Motor neuron (in vitro differentiated cells): ENCODE results near the gene TRPM8. TPM values are rescaled to one million over a fixed set of nuclear protein-coding genes. Genes with fewer than 3 reads are reported as not detected.

Source experiments
- ATAC-seq, 8 experiments: fragments of 200-7000 bp; cut with Tn5 transposase; replicated peaks in 6 of 8; 2 replicates each; pipeline ENCODE4 v1.8.0; 2021; ENCODE audit warnings: mild to moderate bottlenecking in 8 of 8, moderate library complexity in 8 of 8
- H3K27ac ChIP-seq, 2 donors: fragments of 250-450 bp; sonication (Bioruptor Pico); 2 replicates each; pipeline ENCODE4 v1.9.0; 2021; ENCODE audit warnings: antibody characterized with exemption in 2 of 2, mild to moderate bottlenecking in 2 of 2, moderate library complexity in 1 of 2
- H3K4me1 ChIP-seq, 2 donors: fragments of 250-450 bp; sonication (Bioruptor Pico); replicated peaks in 1 of 2; 2 replicates each; pipeline ENCODE4 v1.6.1; 2021; ENCODE audit warnings: antibody characterized with exemption in 2 of 2, mild to moderate bottlenecking in 2 of 2, moderate library complexity in 1 of 2
- H3K4me3 ChIP-seq, 5 donors: fragments of 250-450 bp; sonication (Bioruptor Pico); 2 replicates each; pipeline ENCODE4 v1.9.0; 2021; ENCODE audit warnings: antibody characterized with exemption in 5 of 5, mild to moderate bottlenecking in 5 of 5, moderate library complexity in 4 of 5
- WGBS, 10 experiments: fragments of 450-650 bp; shearing (Covaris generic); methylation state at CpG; one replicate each; pipeline ENCODE4 v1.0.0; 2022; 5-methylcytosine and 5-hydroxymethylcytosine counted together
- in situ Hi-C, 9 experiments: fragments of 400-800 bp; cut with MboI; loops; one replicate each; pipeline ENCODE4 v1.15.0; 2021; ENCODE audit warnings: low sequenced_read_pairs in 9 of 9, low pct_unique_long_range_greater_than_20kb in 2 of 9; ENCODE audit not compliant: unreplicated experiment in 9 of 9
- total RNA-seq, 8 experiments: library from RNA; unstranded; fragments of 300-600 nt; gene quantifications; 2 replicates each; pipeline versions ENCODE4 v1.2.3 to v1.2.4, GENCODE V29; 2022

Gene TRPM8
- total RNA-seq, 8 experiments from 2014 or later: 0.16 to 4.1 (median 1.7) TPM; not detected in 1

DNA sequence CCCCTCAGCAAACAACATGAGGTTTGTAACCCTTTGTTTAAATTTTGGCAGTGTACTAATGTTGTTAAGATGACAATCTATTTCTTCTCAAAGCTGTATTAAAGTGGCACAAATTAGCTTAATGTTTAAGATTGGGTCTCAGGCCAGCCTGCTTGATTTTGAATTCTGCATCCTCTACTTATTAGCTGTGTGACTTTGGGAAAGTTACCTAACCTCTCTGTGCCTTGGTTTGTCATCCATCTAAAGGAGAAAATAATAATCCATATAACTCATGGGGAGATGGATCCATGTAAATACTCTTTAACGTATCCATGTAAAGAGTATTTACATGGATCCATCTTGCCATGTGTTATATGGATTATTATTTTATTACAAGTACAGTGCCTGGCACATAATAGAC, 2.1 kb downstream of the TRPM8 start:
- in situ Hi-C loops: no loop called here
- no peak overlapping the region for H3K27ac ChIP-seq
- H3K4me3 ChIP-seq: no peak overlapping the region
- ATAC-seq: no peak
- 0 to 100% (median 100%) methylated on average over 1 of the region's 1 CpG; no CpG with 5 or more reads in 3 of the 10 experiments for WGBS, 10 experiments
- H3K4me1 ChIP-seq: no peaks in the 10 kb centered on the region

DNA sequence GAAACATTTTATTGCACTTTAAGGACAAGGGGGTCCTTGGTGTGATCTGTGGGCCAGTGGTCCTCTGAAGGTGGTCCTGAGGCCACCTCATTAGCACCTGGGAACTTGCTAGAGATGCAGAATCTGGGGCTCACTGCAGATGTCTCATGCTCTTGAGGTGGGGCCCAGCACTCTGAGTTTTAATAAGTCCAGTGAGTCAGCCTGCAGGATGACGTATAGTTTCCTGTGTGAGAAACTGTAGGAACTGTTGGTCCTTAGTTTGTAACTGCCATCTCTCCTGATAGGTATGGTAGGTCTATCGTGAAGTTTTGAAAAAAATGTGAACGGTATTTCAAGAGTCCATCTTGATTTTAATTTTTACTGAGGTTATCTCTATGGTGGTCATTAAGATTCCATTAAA, 2.8 kb downstream of the TRPM8 start:
- in situ Hi-C loops: no loop called here

DNA sequence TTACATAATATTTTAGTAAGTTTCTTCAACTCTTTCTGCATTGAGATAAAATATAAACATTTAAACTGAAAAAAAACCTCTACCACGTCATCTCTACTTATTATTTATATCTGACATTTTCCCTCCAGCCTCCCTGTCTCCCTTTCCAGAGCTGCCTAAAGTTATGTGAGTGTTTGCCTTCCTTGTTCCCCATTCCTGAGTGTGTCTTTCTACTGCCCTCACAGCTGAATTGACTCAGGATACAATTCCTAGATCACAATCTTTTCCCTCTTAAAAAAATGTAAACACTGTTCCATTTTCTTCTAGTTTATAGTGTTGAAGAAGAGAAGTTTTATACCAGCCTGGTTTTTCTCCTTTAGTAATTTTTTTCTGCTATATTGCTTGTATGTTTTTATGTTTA, 5.3 kb downstream of the TRPM8 start:
- H3K4me1 ChIP-seq: no peaks in the 10 kb centered on the region
- 9 to 78% (median 59%) methylated on average over 1 of the region's 1 CpG; no CpG with 5 or more reads in 2 of the 10 experiments for WGBS, 10 experiments
- ATAC-seq: no peak
- H3K4me3 ChIP-seq: no peak overlapping the region
- in situ Hi-C loops: no loop called here
- H3K27ac ChIP-seq: no peak overlapping the region

More for the DNA sequence above, 2.8 kb downstream of the TRPM8 start:
- H3K27ac ChIP-seq: no peak overlapping the region
- no peaks in the 10 kb centered on the region for H3K4me1 ChIP-seq
- ATAC-seq: peak in 2 of 8 experiments; percentile 79 to 90
- H3K4me3 ChIP-seq: no peak overlapping the region
- WGBS, 10 experiments: 20 to 100% (median 85%) methylated on average over 1 to 3 of the region's 3 CpGs; no CpG with 5 or more reads in 1 of the 10 experiments

DNA sequence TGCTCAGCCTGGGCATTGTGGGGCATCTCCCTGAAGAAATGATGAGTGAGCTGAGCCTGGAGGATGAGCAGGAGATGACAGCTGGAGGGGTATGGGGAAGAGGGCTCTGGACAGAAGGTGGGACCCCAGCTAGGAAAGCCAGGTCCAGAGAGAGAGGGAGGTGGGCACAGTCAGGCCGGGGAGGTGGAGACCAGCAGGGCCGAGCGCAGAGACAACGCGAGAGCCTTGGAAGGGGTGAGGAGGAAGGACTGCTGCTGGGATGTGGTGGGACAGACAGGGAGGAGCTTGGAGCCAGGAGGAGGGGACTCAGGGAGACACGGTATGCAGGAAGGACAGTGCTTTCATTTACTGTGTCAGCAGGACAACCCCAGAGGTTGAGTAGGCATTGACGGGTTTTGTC, 8.2 kb downstream of the TRPM8 start:
- Histone ChIP-seq H3K4me3 (no peak overlapping the region), H3K4me1 (peaks cover 0 to 3% of the 10 kb centered on the region in 2 donors), H3K27ac (no peak overlapping the region)
- no peak for ATAC-seq
- WGBS, 10 experiments: 12 to 90% (median 38%) methylated on average over 2 to 6 of the region's 7 CpGs; no CpG with 5 or more reads in 5 of the 10 experiments
- in situ Hi-C loops: no loop called here

DNA sequence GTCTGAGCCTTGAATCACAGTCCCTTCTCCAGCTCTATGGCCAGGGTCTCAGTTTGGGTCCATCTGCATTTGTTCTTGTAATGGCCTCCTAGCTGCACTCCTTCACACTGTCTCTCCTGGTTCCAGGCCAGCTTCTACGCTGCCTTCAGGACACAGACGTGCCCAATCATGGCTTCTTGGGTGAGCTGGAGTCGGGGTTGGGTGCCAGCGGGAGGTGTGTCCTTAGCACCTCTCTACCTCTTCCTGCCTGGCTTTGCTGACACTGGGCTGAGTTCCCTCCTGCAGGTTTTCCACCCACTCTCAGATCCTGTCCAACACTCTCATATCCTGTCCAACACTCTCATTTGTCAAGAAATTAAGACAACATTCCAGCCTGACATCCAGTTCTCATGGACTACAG, 9.6 kb downstream of the TRPM8 start:
- 74 to 93% (median 80%) methylated on average over 1 to 4 of the region's 4 CpGs; no CpG with 5 or more reads in 6 of the 10 experiments for WGBS, 10 experiments
- ATAC-seq: no peak
- Histone ChIP-seq H3K4me3 (no peak overlapping the region), H3K4me1 (peaks cover 0 to 3% of the 10 kb centered on the region in 2 donors), H3K27ac (no peak overlapping the region)
- in situ Hi-C loops: no loop called here

DNA sequence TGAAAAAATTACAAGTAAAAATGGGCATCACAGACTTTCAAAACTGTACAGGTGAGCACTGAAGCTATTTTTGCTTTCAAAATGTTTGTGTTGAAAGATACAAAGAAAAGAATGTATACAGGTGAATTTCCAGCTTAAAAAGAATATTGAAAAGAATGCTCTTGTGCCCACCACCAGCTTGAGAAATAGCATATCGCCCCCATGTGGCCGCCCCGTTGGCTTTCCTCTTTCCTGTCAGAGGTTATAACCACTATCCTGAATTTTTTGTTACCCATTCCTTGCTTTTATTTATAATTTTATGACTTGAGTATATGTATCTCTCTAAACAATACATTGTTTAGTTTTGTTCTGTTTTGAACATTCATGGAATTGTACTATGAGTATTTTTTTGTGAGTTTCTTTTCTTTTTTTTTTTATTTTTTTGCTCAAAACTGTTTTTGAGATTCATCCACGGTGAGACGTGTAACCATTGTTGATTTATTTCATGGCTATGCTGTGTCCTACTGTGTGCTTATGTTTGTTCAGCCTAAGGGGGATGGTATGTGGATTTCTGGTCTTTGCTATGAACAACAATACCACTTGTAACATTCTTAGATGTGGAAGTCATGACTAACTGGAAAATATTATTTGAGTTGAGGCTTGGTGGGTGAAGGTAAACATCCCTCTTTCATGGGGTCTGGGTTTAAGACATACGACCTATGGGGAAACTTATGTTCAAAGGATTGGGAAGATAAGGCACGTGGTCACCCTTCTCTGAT, 11.6 kb downstream of the TRPM8 start:
- in situ Hi-C loops: no loop called here
- H3K4me1 ChIP-seq: peaks cover 0 to 3% of the 10 kb centered on the region in 2 donors
- 10 to 48% (median 30%) methylated on average over 3 to 6 of the region's 7 CpGs for WGBS, 10 experiments
- ATAC-seq: no peak
- no peak overlapping the region for H3K4me3 ChIP-seq
- no peak overlapping the region for H3K27ac ChIP-seq

DNA sequence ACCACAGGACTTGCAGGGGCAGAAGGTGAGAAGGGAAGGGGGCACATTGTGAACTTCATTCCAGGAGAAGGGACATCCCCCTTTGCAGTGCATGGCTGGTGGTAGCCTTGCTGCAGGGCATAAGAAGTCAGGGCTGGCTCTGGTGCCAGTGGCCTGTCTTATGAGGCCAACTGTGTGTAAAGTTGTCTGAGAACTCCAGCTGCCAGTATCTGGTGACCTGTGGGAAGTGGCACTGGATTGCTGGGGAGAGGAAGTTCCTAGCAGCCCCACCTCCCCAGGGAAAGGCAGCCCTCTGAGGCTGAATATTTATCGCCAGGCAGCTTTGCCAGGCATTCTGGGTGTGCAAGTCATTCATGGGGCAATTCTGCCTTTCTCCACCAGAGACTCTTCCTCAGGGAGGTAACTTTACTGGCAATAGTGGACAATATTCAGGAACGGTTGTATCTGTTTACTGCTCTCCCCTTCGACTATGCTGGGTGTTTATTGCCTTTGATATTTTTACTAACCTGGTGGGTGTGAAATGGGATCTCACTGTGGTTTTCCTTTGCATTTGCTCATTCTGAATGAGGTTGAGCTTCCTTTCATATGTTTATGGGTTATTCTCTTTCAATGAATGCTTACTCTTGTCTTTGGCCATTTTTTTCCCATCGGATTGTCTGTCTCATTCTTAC, 12.3 kb downstream of the TRPM8 start:
- Histone ChIP-seq H3K27ac (no peak overlapping the region), H3K4me3 (no peak overlapping the region), H3K4me1 (peaks cover 0 to 3% of the 10 kb centered on the region in 2 donors)
- 0 to 57% (median 21%) methylated on average over 1 to 4 of the region's 4 CpGs; no CpG with 5 or more reads in 1 of the 10 experiments for WGBS, 10 experiments
- in situ Hi-C loops: no loop called here
- peak in 6 of 8 experiments; percentile 26 to 92 (median 68) for ATAC-seq

DNA sequence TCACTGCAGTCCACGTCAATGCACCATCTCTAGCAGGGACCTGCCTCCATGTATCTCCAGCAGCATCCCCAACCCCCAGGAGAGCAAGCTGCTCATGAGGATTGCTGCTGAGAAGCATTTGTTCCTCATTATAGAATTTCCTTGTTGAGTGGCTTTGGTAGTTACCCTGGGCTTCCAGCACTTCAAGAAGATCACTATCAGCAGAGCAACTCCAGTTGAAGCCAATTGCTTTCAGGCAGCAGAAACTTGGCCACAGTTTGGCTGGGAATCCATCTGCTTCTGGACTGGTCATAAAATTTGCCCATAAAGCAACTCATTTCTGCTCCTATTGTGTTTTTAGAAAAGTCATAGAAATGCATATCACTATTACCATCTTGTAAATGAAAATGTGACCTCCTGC, 17.4 kb downstream of the TRPM8 start:
- in situ Hi-C loops: no loop called here
- no peak overlapping the region for H3K27ac ChIP-seq

DNA sequence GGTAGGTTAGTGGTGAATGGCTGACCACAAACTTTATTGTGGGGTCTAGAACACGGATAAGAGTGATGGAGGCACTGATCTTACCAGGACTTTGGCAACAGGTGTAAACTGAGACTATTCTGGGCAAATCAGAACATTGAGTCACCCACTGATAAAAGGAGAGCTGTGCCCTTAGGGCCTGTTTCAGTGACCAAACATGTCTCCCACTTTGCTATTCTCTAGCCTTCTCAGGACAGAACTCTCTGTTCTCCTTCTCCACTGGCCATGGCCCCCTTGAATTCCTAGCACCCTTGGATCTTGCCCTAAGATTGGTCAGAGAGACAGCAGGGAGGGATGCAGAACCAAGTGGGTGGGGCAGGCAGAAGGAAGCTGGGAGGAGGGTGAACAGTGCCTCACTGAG, 18.3 kb downstream of the TRPM8 start:
- ATAC-seq: peak in 2 of 8 experiments; percentile 24 to 51
- no peak overlapping the region for H3K4me3 ChIP-seq
- WGBS, 10 experiments: 0% methylated on average over 1 of the region's 1 CpG; no CpG with 5 or more reads in 9 of the 10 experiments
- no peaks in the 10 kb centered on the region for H3K4me1 ChIP-seq
- no peak overlapping the region for H3K27ac ChIP-seq
- in situ Hi-C loops: no loop called here

More for the DNA sequence above, 17.4 kb downstream of the TRPM8 start:
- Histone ChIP-seq H3K4me1 (peaks cover 0 to 3% of the 10 kb centered on the region in 2 donors), H3K4me3 (no peak overlapping the region)
- peak in 2 of 8 experiments; percentile 29 to 32 for ATAC-seq
- WGBS, 10 experiments: 40 to 100% methylated on average over 1 of the region's 1 CpG; no CpG with 5 or more reads in 8 of the 10 experiments

DNA sequence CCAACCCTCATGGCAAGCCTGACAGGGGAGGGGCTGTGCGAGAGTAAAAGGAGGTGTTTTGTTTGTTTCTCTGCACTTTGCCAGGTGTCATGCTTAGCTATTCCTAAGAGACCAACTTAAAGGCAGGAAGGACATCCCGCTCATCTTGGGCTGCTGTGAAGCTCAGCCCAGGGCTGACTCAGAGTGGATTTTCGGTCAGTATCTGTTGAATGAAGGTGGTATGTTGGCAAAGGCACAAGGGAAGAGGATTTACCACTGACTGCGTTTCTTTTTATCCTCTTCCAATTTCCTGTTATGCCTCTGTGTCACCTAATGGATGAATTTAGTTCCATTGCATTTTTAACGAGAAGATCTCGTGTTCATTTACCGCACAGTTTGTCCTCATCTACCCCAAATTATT, 18.9 kb downstream of the TRPM8 start:
- H3K4me1 ChIP-seq: no peaks in the 10 kb centered on the region
- no peak overlapping the region for H3K4me3 ChIP-seq
- no peak overlapping the region for H3K27ac ChIP-seq
- ATAC-seq: no peak
- WGBS, 10 experiments: 33 to 100% (median 91%) methylated on average over 1 to 7 of the region's 7 CpGs; no CpG with 5 or more reads in 1 of the 10 experiments
- in situ Hi-C loops: no loop called here

DNA sequence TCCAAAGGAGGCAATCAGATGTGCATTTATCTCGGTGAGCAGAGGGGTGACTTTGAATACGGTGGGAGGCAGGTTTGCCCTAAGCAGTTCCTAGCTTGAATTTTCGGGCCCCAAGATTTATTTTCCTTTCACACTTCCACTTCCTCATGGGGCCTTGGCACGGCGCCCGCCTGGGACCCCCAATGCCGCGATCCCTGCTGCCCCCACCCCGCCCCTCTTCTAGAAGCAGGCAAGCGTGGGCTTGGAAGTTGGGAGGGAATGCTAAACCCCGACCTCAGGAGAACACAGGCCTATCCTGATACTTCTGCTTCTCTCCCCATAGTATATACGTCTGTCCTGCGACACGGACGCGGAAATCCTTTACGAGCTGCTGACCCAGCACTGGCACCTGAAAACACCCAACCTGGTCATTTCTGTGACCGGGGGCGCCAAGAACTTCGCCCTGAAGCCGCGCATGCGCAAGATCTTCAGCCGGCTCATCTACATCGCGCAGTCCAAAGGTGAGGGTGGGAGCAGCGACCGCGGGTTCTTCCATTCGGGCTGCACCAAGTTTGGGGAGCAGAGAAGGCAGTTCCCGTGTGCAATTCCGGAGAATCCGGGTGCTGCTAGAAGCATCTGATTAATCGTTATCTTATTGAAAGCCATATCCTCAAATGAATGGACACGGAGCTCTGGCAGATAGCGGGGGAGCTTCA, 21.6 kb downstream of the TRPM8 start:
- ATAC-seq: peak in 2 of 8 experiments; percentile 74 to 77
- H3K4me3 ChIP-seq: peak overlapping the region in 3 of 5 donors; percentile 17 to 34 (median 23)
- WGBS, 10 experiments: 16 to 84% (median 26%) methylated on average over 4 to 20 of the region's 36 CpGs; no CpG with 5 or more reads in 3 of the 10 experiments
- no peaks in the 10 kb centered on the region for H3K4me1 ChIP-seq
- no peak overlapping the region for H3K27ac ChIP-seq
- in situ Hi-C loops: no loop called here

DNA sequence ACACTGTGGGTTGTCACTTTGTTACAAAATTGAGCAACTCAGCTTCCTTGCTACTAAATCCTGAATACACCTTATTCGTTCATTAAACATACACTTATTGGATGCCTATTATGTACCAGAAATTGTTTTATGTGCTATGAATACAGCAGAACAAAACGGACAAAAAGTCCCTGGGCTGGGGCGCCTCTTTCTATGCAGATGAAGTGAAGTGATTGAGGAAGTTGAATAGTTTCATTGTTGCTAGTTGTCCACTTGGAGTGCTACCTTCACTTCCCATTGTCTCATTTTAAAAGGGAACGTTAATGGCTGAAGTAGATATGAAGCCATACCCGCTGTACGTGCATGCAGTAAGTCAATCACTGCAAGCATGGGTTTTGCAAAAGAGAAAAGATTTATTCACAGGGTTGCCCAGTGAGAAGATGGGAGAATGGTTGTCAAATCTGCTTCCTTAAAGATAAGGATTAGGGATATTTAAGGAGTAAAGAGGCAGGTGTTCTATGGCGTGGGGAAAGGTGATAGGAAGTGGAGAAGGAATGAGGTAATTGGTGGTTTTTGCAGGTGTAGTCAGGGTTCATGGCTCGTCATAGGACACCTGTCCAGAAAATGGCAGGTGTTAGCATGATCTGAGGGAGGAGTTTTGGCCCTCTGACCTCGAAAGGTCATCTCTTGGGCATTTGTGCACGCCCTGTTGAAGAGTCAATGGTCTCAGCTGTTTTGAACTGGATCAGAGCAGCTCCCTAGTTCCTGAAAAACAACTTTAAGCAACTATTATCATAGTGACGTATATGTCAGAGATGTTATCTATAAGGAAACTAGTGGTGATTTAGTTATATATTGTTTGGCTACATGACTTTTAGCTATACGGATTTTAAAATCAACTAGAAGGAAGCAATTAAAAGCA, 23.5 kb downstream of the TRPM8 start:
- H3K4me1 ChIP-seq: no peaks in the 10 kb centered on the region
- in situ Hi-C loops: no loop called here
- no peak overlapping the region for H3K4me3 ChIP-seq
- ATAC-seq: no peak
- no peak overlapping the region for H3K27ac ChIP-seq
- WGBS, 10 experiments: 38 to 100% (median 77%) methylated on average over 2 to 12 of the region's 12 CpGs
